HG02981 (cell line): ENCODE results near the gene TAGLN3.
"Not testable (repeated sequence)": the region's sequence is repeated elsewhere in the genome, so short reads cannot be mapped to it uniquely, and the experiment has no call there.

Experiments used
- ATAC-seq: cut with Tn5 transposase; IDR thresholded peaks from one replicate; pipeline ENCODE4 v1.9.1; 2021; ENCODE audit warnings: mild to moderate bottlenecking, moderate library complexity; ENCODE audit not compliant: unreplicated experiment

The TAGLN3 gene

GRCh38 chr3:112007633-112008032 is 8.9 kb downstream of the TAGLN3 start:
- ATAC-seq = no peak

GRCh38 chr3:112009670-112010069 is 10.9 kb downstream of the TAGLN3 start:
- no peak for ATAC-seq

GRCh38 chr3:112010636-112011035 is 11.9 kb downstream of the TAGLN3 start:
- no peak for ATAC-seq

- no peak for ATAC-seq
Observed at GRCh38 chr3:112011376-112011940, 12.7 kb downstream of the TAGLN3 start.

GRCh38 chr3:112012205-112012992 is 13.7 kb downstream of the TAGLN3 start:
- no peak for ATAC-seq

- peak; percentile 82 for ATAC-seq
Observed at GRCh38 chr3:112013058-112013783, 14.5 kb downstream of the TAGLN3 start.

- peak; percentile 11 for ATAC-seq
Observed at GRCh38 chr3:112013784-112014143, 15.0 kb downstream of the TAGLN3 start.

GRCh38 chr3:112017091-112017490 is 18.4 kb downstream of the TAGLN3 start:
- no peak for ATAC-seq

GRCh38 chr3:112018712-112019111 is 20.0 kb downstream of the TAGLN3 start:
- no peak for ATAC-seq

GRCh38 chr3:112019716-112020115 is 21.0 kb downstream of the TAGLN3 start:
- no peak for ATAC-seq

- ATAC-seq = no peak
Observed at GRCh38 chr3:112020674-112021085, 22.0 kb downstream of the TAGLN3 start.

- no peak for ATAC-seq
Observed at GRCh38 chr3:112027142-112027541, 28.4 kb downstream of the TAGLN3 start.

GRCh38 chr3:112027826-112028225 is 29.1 kb downstream of the TAGLN3 start:
- no peak for ATAC-seq

- no peak for ATAC-seq
Observed at GRCh38 chr3:112030901-112031300, 32.2 kb downstream of the TAGLN3 start.

GRCh38 chr3:112032098-112032731 is 33.5 kb downstream of the TAGLN3 start:
- no peak for ATAC-seq

- ATAC-seq = no peak
Observed at GRCh38 chr3:112034436-112034835, 35.7 kb downstream of the TAGLN3 start, which contains the start of gene TMPRSS7. TMPRSS7 (plus strand) TSS chr3:112034736; CDS start chr3:112034846, 110 bp downstream.

- no peak for ATAC-seq
Observed at GRCh38 chr3:112035241-112035640, 36.5 kb downstream of the TAGLN3 start.

GRCh38 chr3:112037194-112037593 is 38.5 kb downstream of the TAGLN3 start:
- not testable (repeated sequence) for ATAC-seq

- ATAC-seq = peak; percentile 46
Observed at GRCh38 chr3:112038863-112039262, 40.1 kb downstream of the TAGLN3 start.

GRCh38 chr3:112041321-112041720 is 42.6 kb downstream of the TAGLN3 start:
- no peak for ATAC-seq

GRCh38 chr3:112042842-112043280 is 44.1 kb downstream of the TAGLN3 start:
- ATAC-seq = no peak
